GM19468 (cell line): ENCODE results near the gene RASL12.

Experiments used
- ATAC-seq: cut with Tn5 transposase; IDR thresholded peaks from one replicate; pipeline ENCODE4 v1.9.1; 2021; ENCODE audit warnings: mild to moderate bottlenecking, moderate library complexity, moderate number of reproducible peaks; ENCODE audit not compliant: unreplicated experiment; ENCODE audit errors: extremely low read depth

The RASL12 gene

DNA sequence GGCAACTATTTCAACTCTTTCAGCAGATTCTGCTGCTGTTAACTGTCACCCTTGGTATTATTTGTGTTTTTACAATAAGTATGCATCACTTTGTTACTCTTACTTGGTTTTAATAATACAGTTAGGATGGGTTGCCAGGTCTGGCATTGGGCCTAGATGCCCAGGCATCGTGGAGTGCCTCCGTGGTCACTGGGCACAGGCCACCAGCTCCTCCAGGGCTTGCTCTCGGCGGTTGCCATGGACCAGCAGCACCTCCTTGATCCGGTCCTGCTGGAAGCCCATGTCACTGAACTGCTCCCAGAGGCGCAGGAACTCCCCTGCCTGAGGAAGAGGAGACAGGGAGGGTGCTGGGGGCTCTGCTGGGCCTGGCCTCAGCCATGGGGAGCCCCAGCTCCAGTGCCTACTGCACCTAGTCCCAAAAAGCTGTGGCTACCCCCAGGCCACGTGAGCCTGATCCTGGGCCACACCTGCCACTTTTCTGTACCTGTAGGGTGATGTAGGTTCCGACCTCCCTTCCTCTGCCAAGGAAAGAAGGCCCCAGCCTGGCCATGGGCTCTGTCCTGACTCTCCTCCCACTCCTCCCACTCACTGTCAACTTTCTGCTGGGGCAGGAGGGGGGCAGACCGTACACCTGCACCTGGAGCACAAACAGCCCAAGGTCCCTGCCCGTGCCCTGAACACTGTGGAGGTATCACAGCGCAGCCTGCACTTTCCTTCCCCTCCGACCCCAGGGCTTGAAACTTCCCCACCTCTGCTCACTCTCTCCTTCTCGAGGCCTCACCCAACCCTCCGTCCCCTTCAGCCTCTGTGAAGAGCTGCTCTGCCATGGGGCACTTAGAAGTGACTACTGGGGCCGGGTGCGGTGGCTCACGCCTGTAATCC is 25.4 kb upstream of the RASL12 start:
- ATAC-seq: no peak

DNA sequence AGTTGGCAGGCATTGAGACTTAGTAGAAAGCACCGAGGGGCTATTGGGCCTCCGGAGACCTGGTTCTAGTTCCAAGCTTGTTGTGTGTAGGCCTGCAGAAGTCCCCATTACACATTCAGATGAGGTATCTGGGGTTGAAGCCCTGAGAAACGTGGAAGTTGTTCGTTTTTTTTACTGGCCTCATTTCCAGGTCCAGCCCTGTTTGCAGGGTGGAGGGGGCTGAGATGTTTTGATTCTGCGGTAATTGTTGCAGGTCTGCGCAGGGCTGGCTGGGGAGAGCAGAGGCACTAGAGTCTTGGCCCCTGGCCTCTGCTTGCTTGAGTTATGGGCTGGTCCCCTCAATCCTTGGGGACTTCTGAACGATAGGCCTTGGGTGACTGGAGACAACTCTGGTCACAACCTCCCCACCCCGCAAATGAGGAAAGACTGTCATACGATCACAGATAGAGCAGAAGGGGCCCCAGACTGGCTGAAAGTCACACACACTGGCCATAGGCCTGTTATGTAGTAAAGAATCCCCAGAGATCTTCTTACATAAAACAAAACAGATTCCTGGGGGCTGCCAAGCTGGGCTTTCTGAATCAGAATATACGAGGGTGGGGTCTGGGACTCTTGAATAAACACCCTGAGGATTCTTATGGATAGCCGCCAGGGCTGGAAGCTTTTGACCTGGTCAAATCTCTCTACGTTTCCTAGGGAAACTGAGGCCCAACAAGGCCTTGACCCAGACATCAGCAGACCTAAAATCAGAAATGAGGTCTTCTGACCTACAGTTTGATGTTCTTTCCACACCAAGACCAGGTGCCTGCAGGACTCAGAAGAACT is 24.4 kb upstream of the RASL12 start:
- no peak for ATAC-seq

DNA sequence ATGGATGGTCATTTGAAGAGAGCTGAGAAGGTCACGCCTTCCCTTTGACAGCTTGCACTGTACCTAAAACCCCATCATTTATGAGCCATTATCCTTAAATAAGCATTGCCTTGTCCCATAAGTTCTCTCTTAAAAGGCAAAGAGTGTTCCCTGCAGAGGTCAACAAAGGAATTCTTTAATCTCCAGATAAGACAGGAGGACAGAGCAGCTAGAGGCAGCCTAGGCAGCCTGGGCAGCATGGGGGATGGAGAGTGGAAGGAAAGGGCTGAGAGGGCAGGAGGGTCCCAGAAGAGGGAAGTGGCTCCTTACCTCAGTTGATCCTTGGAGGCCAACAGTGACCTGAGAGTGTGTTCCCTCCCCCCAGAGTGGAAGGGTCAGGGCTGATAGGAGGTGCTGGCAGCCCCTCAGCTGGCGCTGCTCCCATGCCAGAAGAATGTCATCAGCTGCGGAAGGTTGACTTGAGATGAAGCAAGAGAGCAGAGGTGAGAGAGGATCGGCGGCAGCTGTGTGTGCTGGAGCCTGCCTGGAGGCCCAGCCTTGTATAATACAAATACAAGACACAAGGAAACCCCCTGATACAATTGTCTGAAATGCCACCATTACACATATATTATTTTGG is 21.5 kb upstream of the RASL12 start:
- no peak for ATAC-seq

DNA sequence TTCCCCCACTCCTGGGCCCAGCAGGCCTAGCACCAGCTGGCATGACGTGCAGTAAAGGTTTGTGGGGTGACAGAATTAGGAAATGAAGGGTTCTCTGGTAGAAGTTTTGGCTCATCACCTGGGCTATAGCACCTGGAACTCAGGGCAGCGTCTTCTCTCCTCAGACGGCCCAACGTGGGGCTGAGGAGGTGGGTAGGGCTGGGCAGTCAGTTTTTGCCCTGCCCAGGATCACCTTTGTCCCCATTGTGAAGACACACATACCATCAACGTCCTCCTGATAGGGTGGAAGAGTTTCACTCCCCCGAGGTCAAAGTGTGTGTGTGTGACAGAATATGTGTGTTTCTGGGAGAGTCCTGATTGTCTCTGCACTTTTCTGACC is 20.8 kb upstream of the RASL12 start:
- ATAC-seq: no peak

DNA sequence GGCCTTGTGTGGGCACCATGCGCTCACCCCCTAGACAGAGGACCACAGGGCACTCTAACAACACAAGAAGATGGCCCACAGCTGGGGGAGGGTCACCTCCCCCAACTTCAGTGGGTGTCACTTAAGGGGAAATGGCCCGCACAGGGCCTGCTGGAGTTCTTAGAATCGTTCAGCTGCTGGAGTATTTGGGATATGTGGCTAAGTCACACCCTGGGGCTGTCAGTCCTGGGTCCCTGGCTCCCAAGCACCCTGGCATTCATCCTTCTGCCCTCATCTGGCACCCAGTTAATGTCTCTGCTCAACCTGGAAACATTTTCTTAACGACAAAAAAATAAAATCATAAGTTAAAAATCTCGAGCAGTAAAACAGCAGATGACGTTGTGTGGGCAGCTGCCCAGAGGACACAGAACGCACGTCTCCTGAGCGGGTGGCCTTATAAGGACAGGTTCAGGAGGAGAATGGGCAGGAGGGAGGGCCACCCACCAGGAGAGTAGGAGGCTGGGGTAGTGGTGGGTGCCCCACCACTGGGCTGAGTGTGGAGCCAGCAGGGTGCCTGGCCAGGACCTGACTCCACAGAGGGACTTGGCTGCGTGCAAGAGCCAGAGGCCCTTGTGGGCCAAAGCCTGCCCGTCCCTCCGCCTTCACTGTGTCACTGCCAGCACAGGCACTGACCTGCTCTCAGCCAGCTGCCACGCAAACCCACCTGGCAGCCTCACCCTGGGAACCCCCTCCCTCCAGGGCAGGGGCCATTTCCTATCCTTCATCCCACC is 20.3 kb upstream of the RASL12 start:
- ATAC-seq: no peak

DNA sequence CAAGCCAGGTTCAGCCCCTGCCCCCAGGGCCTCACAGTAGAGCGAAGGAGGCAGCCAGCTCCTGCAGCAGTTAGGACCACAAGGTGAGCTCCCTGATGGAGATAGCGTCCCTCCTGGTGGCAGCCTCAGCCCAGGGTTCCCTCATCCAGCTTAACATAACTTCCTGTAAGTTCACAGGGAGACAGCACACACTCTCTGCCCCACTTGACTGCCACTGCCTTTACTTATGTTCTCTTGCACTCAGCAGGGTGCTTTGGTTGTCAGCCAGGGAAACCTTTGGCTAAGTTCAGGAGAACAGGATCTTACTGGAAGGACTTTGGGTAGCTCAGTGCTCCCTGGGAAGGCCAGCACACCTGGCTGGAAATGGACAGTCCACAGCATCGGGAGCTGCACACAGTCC is 19.6 kb upstream of the RASL12 start:
- no peak for ATAC-seq

DNA sequence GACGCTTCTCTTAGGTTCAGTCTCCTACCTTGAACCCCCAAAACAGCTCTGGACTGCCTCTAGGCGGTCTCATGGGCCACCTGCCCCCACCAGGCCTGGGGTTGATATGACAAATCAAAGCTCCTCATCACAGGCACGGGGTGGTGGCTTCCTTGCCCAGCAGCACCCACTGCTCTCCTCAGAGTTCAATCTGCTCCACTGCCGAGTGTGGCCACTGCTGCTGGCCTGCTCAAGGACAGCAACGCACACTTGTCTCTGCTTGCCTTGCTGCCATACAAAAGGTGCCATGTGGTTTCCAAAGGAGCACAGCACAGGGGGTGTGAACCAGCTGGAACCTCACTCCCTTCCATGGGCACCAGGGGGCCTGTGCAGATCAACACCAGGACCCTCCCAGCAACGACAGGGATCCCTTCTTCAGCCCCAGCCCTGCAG is 18.9 kb upstream of the RASL12 start:
- no peak for ATAC-seq

DNA sequence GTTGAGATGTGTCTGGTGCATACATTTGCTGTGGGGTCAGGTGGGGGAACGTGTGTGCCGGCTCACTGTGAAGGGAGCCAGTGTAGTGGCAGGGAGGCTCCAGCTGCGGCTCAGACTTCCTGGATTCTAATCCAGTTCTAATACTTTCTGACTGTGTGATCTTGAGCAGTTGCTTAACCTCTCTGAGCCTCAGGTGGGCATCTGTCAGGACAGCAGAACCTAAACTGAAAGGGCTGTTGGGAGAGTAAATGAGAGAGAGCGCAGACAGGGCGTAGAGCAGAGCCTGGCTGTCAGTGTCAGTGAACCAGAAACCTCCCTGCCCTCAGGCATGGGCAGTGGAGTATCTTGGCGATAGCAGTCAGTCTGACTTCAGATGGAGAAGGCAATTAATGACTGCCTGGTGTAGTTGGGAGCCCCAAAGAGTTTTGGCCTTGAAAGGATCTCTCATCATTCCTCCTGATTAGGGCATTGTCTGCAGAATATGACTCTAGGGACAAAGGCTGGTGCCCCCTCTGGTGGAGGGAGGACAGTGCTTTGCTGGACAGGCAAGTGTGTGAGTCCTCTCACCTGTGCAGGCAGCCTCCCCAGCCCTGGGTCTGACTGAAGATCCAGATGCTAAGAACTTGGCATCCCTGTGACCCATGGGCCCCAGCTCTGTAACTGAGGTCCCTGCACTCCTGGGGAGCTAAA is 18.3 kb upstream of the RASL12 start:
- no peak for ATAC-seq

DNA sequence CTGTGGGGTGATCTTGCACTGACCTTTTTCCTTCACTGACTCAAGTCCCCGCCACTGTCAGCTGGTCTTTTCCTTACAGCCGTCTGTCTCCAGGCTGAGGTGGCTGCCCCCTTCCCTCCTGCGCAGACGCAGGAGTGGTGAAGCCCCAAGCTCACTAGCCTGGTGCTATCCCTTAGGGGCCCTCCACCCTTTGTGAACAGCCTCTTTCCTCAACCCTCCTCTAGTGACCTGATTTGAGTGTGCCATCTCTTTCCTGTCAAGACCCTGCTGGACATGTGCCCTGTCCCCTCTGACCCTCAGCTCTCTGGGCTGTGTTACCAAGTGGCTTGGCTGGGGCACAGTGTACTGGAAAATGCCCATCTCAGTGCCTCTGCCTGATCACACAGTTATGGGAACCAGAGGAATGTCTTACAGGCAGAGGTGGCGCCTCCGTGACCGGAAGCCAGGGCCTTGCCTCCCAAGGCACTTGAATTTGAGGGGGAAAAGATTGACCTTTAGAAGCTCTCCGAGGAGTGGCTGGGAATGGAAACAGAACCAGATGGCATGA is 17.5 kb upstream of the RASL12 start:
- ATAC-seq: no peak

DNA sequence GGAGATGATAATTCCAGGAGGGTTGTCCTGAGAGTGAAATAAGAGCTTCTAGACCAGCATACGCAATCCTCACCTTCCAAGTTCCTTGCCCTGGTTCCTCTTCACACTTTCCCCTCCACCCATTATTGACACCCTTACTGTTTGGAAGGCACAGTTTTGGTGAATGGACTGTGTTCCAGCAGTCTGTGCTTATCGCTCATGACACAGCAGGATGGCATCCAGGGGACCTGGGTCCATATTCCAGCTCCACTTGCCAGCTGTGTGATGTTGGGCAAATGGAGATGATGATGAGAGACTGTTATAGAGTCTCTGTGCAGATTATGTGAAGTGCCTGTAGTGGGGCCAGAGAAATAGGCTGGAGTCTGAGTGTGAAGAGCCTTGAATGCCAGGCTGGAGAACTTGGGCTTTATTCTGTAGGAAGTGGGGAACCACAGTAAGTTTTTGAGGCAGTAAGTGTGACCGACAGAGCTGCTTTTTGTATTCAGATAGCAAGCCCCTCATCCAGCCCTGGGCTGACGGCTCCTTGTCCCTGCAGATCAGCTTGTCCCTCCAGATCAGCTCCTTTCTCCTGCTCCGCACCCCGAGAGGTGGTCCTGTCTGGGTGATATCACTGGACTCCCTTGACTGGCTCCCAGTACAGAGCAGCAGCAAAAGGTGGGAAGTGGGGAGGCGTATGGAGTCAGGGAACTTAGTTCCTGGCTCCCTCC is 16.9 kb upstream of the RASL12 start:
- no peak for ATAC-seq

DNA sequence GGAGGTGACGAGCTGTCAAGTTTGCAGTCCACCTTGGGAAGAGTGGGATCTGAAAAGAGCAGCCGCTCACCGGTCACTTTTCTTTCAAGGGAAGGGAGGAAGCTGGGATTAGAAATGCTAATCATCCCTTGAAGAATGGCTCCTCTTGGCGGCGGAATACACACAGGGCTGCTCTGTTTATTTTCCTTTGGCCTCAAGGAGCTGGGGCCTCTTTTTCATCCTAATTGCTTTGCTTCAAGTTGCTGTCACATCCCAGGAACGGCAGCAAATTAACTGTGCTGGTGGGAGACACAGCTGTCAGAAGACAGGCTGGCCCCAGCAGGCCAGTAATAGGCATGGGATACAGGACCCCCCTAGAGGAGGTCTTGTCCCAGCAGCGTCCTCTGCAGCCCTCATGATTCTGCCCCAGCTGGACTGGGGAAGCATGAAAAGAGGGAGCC is 15.5 kb upstream of the RASL12 start:
- no peak for ATAC-seq

DNA sequence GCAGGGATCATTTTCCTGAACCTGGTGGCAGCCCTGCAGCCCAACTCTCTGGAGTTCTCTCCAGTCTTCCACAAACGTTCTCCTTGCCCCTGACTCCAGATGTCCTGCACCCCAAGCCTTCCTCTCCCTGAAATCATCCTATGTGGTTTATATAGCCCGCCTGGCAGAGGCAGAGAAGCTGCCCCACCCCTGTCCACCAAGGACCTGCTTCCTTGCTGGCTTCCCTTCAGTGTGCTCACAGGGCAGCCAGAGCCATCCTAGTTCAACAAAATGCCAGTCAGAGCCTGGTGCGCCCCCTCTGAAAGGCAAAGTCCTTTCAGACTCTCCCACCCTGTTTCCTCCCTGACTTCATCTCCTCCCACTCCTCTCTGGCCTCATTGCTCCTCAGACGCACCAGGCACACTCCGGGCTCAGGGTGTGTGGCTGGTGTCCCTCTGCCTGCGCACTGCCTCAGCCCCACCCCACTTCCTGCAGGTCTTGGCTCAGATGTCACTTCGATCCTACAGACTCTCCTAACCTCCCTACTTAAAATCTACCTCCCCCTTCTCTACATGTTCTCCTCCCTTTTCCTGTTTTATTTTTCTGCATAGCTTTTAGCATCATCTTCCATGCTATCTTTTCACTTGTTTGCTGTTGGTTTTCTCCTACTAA is 14.6 kb upstream of the RASL12 start:
- ATAC-seq: no peak

DNA sequence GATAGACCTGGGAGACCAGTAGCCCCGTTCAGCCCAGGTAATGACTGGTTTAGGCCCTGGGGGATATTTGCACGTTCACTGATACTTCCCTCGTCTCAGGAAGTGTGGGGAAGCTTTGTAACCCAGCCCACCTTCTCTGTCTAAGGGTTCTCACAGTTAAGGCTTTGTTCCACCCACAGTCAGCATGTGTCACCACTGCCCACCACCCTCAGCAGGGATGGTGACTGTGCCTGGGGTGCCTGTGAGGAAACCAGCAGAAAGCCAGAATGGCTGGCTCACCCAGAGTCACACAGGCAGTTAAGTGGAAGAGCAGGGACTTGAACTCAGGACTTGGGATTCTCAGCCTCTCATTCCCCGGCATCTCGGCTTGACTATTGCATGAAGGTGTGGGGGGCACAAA is 14.0 kb upstream of the RASL12 start:
- ATAC-seq: no peak

DNA sequence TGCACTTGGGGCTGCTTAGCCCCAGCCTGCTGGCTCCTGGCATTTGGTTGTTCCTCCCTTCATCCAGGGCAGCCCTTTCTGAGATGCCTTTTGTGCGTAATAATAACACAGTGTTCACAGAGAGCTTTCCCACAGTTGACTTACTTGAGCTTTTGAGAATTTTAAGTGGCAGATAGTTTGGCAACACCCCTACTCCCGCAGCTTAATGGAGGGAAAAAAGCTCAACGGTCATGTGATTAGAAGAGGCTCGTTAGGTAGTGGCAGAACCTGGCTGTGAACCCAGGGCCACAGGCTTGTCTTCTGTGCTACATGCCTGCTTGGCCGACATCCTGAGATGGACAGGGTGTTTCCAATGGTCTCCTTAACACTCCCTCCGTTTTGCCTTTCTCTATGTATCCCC is 13.5 kb upstream of the RASL12 start:
- ATAC-seq: no peak

DNA sequence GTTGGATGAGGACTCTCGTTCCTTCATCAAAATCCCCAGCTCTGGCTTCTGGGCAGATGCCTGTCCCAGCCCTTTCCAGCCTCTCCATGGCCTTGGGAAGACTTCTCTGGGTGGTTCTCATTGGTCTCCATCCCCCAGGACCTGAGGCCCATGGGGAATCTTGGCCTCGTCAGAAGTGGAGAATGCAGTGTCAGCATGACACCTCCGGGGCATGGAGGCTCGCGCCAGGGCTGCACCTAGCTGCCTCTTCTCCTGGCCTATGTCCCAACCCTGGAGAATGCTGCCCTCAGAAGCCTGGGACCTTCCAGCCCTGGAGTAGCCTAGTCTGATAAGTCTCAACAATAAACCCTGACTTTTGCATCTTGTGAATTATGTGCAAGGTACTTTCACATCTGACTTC is 11.8 kb upstream of the RASL12 start:
- ATAC-seq: no peak

DNA sequence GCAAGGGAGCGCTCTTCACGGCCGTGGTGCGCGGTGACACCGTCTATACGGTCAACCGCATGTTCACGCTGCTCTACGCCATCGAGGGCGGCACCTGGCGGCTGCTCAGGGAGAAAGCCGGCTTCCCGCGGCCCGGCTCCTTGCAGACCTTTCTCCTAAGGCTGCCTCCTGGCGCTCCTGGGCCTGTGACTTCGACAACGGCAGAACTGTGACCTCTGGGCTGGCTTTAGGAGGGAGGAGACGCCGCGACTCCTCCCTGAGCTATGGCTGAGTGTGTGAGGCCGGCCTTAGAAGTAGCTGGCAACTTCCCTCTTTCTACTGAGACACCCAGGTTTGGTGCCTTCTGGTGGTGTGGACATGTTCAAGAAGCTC is 10.2 kb upstream of the RASL12 start:
- ATAC-seq: no peak

DNA sequence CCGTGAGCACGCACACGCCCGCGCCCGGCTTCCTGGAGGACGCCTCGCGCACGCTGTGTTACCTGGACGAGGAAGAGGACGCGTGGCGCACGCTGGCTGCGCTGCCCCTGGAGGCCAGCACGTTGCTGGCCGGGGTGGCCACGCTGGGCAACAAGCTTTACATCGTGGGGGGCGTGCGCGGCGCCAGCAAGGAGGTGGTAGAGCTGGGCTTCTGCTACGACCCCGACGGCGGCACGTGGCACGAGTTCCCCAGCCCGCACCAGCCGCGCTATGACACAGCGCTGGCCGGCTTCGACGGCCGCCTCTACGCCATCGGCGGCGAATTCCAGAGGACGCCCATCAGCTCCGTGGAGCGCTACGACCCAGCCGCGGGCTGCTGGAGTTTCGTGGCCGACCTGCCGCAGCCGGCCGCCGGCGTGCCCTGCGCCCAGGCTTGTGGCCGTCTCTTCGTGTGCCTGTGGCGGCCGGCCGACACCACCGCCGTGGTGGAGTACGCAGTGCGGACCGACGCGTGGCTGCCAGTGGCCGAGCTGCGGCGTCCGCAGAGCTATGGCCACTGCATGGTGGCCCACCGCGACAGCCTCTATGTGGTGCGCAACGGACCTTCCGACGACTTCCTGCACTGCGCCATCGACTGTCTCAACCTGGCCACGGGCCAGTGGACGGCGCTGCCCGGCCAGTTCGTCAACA is 9.6 kb upstream of the RASL12 start:
- no peak for ATAC-seq
